ENCODE data around the gene ANGPTL8. TPM values are rescaled to one million over a fixed set of nuclear protein-coding genes. Genes with fewer than 3 reads are reported as not detected.
A peak's percentile ranks its signal among the peaks of the same experiment; 100 is the strongest.

Gene ANGPTL8
- total and polyA plus RNA-seq, 2 of the 13 experiments (the other 11 are each of a cell fraction or from before 2014, with no cell fraction given) = 27.3 to 243 TPM

DNA sequence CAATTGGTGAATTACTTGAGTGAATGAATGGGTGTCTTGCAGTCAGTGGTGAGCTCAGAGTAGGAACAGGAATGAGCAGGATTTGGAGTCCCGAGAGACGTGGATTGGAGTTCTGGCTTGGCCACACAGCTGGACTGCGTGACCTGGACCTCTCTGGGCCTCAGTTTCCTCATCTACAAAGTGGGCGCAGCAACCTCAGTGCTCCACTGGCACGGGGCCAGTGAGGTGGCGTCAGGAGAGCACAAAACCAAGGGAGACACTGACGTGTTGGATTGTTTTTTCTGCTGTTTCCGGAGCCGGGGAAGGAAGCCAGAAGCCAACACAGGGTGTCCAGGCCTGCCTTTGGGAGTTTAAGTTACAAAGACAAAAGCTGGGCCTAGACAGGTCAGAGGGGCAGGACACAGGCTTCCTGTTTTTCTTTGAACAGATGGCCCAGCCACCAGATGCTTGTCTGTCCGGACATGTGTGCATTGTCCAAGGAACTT is 29.4 kb downstream of the ANGPTL8 start (continued):
- TF ChIP-seq, protein P1, sequence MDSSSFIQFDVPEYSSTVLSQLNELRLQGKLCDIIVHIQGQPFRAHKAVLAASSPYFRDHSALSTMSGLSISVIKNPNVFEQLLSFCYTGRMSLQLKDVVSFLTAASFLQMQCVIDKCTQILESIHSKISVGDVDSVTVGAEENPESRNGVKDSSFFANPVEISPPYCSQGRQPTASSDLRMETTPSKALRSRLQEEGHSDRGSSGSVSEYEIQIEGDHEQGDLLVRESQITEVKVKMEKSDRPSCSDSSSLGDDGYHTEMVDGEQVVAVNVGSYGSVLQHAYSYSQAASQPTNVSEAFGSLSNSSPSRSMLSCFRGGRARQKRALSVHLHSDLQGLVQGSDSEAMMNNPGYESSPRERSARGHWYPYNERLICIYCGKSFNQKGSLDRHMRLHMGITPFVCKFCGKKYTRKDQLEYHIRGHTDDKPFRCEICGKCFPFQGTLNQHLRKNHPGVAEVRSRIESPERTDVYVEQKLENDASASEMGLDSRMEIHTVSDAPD (CRISPR knock-in tag; IDR thresholded peaks at IDR 0.05) = no peak
- TF ChIP-seq ZNF546 (CRISPR knock-in tag; conservative IDR thresholded peaks at IDR 0.05) = no peak
- TF ChIP-seq ZNF878 (CRISPR knock-in tag; IDR thresholded peaks at IDR 0.05) = no peak
- no peak for TF ChIP-seq ATF7 (IDR thresholded peaks at IDR 0.05)
- TF ChIP-seq ATF7 (CRISPR knock-in tag; IDR thresholded peaks at IDR 0.05) = no peak
- TF ChIP-seq, protein P2, sequence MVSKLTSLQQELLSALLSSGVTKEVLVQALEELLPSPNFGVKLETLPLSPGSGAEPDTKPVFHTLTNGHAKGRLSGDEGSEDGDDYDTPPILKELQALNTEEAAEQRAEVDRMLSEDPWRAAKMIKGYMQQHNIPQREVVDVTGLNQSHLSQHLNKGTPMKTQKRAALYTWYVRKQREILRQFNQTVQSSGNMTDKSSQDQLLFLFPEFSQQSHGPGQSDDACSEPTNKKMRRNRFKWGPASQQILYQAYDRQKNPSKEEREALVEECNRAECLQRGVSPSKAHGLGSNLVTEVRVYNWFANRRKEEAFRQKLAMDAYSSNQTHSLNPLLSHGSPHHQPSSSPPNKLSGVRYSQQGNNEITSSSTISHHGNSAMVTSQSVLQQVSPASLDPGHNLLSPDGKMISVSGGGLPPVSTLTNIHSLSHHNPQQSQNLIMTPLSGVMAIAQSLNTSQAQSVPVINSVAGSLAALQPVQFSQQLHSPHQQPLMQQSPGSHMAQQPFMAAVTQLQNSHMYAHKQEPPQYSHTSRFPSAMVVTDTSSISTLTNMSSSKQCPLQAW (CRISPR knock-in tag; IDR thresholded peaks at IDR 0.05) = peak; percentile 9; the same call in 1 of the 2 replicates
- TF ChIP-seq, protein P3, sequence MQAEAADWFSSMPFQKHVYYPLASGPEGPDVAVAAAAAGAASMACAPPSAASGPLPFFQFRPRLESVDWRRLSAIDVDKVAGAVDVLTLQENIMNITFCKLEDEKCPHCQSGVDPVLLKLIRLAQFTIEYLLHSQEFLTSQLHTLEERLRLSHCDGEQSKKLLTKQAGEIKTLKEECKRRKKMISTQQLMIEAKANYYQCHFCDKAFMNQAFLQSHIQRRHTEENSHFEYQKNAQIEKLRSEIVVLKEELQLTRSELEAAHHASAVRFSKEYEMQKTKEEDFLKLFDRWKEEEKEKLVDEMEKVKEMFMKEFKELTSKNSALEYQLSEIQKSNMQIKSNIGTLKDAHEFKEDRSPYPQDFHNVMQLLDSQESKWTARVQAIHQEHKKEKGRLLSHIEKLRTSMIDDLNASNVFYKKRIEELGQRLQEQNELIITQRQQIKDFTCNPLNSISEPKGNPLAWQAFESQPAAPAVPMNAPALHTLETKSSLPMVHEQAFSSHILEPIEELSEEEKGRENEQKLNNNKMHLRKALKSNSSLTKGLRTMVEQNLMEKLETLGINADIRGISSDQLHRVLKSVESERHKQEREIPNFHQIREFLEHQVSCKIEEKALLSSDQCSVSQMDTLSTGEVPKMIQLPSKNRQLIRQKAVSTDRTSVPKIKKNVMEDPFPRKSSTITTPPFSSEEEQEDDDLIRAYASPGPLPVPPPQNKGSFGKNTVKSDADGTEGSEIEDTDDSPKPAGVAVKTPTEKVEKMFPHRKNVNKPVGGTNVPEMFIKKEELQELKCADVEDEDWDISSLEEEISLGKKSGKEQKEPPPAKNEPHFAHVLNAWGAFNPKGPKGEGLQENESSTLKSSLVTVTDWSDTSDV (CRISPR knock-in tag; IDR thresholded peaks at IDR 0.05) = no peak
- no peak for TF ChIP-seq ZNF737 (CRISPR knock-in tag; IDR thresholded peaks at IDR 0.05; ENCODE audit: borderline replicate concordance)
- peak; percentile 59; the same call in 1 of the 2 replicates for TF ChIP-seq MED1 (CRISPR knock-in tag; IDR thresholded peaks at IDR 0.05)
- TF ChIP-seq ZNF263 (CRISPR knock-in tag; IDR thresholded peaks at IDR 0.05) = 0 out of 2 replicates have a peak, but pooled peaks have one; percentile 19
- TF ChIP-seq ZNF83 (CRISPR knock-in tag; IDR thresholded peaks at IDR 0.05; ENCODE audit: borderline replicate concordance) = no peak
- no peak for TF ChIP-seq ZNF343 (CRISPR knock-in tag; IDR thresholded peaks at IDR 0.05)
- TF ChIP-seq NFKBIZ (CRISPR knock-in tag; IDR thresholded peaks at IDR 0.05) = no peak
- TF ChIP-seq, protein P4, sequence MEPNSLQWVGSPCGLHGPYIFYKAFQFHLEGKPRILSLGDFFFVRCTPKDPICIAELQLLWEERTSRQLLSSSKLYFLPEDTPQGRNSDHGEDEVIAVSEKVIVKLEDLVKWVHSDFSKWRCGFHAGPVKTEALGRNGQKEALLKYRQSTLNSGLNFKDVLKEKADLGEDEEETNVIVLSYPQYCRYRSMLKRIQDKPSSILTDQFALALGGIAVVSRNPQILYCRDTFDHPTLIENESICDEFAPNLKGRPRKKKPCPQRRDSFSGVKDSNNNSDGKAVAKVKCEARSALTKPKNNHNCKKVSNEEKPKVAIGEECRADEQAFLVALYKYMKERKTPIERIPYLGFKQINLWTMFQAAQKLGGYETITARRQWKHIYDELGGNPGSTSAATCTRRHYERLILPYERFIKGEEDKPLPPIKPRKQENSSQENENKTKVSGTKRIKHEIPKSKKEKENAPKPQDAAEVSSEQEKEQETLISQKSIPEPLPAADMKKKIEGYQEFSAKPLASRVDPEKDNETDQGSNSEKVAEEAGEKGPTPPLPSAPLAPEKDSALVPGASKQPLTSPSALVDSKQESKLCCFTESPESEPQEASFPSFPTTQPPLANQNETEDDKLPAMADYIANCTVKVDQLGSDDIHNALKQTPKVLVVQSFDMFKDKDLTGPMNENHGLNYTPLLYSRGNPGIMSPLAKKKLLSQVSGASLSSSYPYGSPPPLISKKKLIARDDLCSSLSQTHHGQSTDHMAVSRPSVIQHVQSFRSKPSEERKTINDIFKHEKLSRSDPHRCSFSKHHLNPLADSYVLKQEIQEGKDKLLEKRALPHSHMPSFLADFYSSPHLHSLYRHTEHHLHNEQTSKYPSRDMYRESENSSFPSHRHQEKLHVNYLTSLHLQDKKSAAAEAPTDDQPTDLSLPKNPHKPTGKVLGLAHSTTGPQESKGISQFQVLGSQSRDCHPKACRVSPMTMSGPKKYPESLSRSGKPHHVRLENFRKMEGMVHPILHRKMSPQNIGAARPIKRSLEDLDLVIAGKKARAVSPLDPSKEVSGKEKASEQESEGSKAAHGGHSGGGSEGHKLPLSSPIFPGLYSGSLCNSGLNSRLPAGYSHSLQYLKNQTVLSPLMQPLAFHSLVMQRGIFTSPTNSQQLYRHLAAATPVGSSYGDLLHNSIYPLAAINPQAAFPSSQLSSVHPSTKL (CRISPR knock-in tag; IDR thresholded peaks at IDR 0.05) = no peak; the same call in 1 of the 2 replicates
- TF ChIP-seq ZFP90 (CRISPR knock-in tag; IDR thresholded peaks at IDR 0.05; ENCODE audit: borderline replicate concordance) = no peak
- TF ChIP-seq TMF1 (CRISPR knock-in tag; IDR thresholded peaks at IDR 0.05; ENCODE audit: low read depth) = no peak
- TF ChIP-seq HDAC1 (CRISPR knock-in tag; IDR thresholded peaks at IDR 0.05) = 0 out of 2 replicates have a peak, but pooled peaks have one; percentile 12
- no peak for TF ChIP-seq NFYB (CRISPR knock-in tag; IDR thresholded peaks at IDR 0.05)
- TF ChIP-seq, protein P5, sequence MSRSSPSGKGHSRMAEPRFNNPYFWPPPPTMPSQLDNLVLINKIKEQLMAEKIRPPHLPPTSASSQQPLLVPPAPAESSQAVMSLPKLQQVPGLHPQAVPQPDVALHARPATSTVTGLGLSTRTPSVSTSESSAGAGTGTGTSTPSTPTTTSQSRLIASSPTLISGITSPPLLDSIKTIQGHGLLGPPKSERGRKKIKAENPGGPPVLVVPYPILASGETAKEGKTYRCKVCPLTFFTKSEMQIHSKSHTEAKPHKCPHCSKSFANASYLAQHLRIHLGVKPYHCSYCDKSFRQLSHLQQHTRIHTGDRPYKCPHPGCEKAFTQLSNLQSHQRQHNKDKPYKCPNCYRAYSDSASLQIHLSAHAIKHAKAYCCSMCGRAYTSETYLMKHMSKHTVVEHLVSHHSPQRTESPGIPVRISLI (CRISPR knock-in tag; IDR thresholded peaks at IDR 0.05; ENCODE audit: borderline replicate concordance) = peak; percentile 56; the same call in 1 of the 2 replicates

All from HepG2 (cell line).